ENCODE results near the gene CDC20B.

DNA sequence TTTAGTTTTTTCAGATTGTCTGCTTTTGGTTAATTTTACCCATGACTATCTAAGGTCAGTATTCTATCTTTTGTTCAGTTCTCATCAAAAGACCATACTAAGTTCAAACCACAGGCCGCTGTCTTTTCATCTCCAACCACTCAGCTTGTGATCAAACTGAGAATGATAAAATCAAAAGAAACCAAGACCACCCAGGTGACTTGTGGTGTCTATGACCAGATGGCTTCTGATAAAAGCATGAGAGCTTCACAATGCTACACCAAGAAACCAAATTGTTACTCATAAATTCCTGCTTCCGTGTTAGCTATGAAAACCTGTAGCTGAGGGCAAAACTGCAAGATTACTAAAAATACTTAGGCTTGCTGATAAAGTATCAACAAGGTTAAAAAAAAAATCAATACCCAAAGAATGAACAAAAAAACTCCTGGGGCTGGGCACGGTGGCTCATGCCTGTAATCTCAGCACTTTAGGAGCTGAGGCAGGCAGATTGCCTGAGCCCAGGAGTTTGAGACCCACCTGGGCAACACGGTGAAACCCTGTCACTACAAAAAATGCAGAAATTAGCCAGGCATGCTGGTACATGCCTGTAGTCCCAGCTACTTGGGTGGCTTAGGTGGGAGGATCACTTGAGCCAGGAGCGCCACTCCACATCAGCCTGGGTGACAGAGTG is 38.8 kb downstream of the CDC20B start:
- TF ChIP-seq, protein P1, sequence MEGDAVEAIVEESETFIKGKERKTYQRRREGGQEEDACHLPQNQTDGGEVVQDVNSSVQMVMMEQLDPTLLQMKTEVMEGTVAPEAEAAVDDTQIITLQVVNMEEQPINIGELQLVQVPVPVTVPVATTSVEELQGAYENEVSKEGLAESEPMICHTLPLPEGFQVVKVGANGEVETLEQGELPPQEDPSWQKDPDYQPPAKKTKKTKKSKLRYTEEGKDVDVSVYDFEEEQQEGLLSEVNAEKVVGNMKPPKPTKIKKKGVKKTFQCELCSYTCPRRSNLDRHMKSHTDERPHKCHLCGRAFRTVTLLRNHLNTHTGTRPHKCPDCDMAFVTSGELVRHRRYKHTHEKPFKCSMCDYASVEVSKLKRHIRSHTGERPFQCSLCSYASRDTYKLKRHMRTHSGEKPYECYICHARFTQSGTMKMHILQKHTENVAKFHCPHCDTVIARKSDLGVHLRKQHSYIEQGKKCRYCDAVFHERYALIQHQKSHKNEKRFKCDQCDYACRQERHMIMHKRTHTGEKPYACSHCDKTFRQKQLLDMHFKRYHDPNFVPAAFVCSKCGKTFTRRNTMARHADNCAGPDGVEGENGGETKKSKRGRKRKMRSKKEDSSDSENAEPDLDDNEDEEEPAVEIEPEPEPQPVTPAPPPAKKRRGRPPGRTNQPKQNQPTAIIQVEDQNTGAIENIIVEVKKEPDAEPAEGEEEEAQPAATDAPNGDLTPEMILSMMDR (IDR thresholded peaks at IDR 0.05): no peak
- TF ChIP-seq POLR2A (IDR thresholded peaks at IDR 0.05): no peak
- no peak for TF ChIP-seq POLR2AphosphoS5 (IDR thresholded peaks at IDR 0.05)
- TF ChIP-seq EP300 (IDR thresholded peaks at IDR 0.05): no peak
